GM12878 (cell line): Measurements from ENCODE around the gene PDZD7.

Experiments
- ASH2L ChIP-seq: fragments of 300-600, 200-600 bp; sonication (generic); IDR thresholded peaks from 2 replicates; pipeline ENCODE4 v1.6.1; 2017; ENCODE audit warnings: low read depth, mild to moderate bottlenecking, borderline replicate concordance
- GABPA ChIP-seq: IDR thresholded peaks from 2 replicates; pipeline ENCODE4 v1.6.1; 2014; ENCODE audit warnings: antibody characterized with exemption, low read depth, mild to moderate bottlenecking, inconsistent platforms
- KDM1A ChIP-seq: fragments of 200-600 bp; sonication (generic); IDR thresholded peaks from 2 replicates; pipeline ENCODE4 v1.6.1; 2016; ENCODE audit warnings: borderline replicate concordance

DNA sequence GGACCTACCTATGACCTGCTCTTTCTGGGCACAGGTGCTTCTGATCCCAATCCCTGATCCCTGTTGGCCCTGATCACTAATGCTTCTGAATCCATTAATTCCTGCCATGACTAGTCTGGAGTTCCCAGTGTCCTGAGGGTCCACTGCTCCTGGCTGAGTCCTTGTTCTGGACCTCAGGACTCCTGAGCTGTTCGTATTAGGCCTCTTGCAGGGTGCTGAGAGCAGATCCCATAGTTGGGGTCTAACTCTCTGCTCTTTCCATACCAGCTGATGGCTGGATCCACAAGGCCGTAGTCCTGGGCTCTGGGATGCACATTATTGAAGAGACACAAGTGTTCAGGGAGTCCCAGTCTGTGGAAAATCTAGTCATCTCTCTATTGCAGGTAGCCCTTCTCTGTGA, 50.6 kb downstream of the PDZD7 start:
- TF ChIP-seq ASH2L (no peak), KDM1A (no peak), GABPA (no peak)
